T-helper 2 cell (primary cell): ENCODE data around the gene SV2A.
"Not testable (repeated sequence)": the region's sequence is repeated elsewhere in the genome, so short reads cannot be mapped to it uniquely, and the experiment has no call there.

Experiments used
- DNase-seq, 5 experiments: peaks; one replicate each; pipeline versions ENCODE4 v3.0.0 to v3.0.0-alpha.2; 2012 to 2022

The SV2A gene

DNA sequence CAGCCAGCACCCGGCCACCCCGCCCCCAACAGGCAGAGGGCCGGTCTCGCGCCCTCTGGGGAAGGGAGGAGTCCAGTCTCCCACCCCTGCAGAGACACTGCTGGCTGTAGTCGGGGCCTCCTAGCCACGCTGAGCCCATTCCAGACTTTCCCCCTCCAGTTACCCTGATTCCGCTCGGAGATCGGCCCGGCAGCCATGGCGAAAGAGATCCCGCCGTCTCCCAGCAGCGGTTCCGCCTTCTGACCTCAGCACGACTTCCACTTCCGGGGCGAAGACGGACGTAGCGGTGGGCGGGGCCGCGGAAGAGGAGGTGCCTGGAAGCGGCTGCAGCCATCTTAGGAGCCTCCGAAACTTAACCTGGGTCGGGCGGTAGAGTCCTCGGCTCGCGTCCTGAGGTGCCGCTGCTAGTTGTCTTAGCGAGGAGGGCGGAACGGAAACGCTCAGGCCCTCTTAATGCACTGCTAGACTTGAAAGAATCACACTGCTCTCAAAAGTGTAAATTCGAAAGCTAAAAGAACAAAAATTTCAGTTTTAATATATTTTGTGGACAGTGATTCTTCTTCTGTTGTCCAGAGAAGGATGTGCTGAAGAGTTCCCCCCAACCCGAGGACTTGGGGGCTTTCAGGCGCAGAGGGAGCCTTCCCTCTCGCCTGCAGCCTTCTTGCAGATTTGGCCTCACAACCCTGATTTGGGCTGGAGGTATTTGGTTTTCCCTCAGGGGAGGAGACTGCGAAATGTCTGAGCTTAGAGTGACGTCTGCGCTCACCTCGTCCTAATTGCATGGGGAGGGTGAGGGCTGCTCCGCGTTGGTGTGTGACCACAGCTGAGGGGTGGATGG, 10.1 kb upstream of the SV2A start, which contains the start of gene SF3B4:
SF3B4 (minus strand) TSS at position 241 of the 838 bp plus-strand sequence; CDS start at position 197, 44 bp downstream.
- peak; percentile 88 to 98 (median 93) for DNase-seq

GRCh38 chr1:149927056-149927562, 9.5 kb upstream of the SV2A start:
- peak in 1 of 5 experiments; percentile 19 for DNase-seq

- no peak for DNase-seq
Observed at GRCh38 chr1:149926296-149926695, 8.7 kb upstream of the SV2A start.

GRCh38 chr1:149925751-149926150, 8.1 kb upstream of the SV2A start:
- no peak for DNase-seq

DNA sequence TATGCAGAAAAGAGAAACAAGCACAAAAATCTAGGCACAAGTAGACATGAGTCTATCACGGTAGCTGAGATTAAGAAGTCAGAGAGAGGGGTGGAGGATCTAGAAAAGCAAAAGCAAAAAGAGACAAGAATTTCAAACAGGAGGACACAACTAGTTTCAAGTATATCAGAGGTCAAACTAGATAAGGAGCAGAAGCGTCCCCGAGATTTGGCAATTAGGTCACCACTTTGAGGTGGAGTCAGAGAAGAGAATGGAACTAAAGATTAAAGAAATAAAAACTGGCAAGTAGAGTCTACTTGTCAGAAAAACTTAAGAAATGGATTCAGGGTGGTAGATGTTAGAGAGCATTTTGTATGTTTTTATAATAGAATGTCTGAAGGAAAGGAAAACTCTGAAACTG, 7.7 kb upstream of the SV2A start:
- no peak for DNase-seq

DNA sequence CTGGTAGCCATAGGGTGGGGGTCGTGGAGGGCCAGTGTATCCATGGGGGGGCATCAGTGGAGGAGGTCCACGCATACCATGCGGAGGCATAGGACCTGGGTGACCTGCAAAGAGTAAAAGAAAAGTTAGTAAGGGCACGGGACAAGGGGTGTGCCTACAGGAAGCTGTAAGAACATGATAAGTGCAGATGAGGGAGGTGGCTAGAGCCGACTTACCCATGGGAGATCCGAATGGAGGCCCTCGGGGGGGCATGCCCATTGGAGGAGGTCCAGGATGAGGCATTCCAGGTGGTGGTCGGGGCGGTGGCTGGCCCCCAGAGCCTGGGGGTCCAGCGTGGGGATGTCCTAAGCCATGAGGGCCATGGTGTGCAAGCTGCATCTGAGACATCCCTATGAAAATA, 6.0 kb upstream of the SV2A start:
- no peak for DNase-seq

- DNase-seq: no peak
Observed at GRCh38 chr1:149916898-149917252, 769 bp downstream of the SV2A start.

GRCh38 chr1:149916193-149916897, 1.3 kb downstream of the SV2A start:
- DNase-seq: no peak

DNA sequence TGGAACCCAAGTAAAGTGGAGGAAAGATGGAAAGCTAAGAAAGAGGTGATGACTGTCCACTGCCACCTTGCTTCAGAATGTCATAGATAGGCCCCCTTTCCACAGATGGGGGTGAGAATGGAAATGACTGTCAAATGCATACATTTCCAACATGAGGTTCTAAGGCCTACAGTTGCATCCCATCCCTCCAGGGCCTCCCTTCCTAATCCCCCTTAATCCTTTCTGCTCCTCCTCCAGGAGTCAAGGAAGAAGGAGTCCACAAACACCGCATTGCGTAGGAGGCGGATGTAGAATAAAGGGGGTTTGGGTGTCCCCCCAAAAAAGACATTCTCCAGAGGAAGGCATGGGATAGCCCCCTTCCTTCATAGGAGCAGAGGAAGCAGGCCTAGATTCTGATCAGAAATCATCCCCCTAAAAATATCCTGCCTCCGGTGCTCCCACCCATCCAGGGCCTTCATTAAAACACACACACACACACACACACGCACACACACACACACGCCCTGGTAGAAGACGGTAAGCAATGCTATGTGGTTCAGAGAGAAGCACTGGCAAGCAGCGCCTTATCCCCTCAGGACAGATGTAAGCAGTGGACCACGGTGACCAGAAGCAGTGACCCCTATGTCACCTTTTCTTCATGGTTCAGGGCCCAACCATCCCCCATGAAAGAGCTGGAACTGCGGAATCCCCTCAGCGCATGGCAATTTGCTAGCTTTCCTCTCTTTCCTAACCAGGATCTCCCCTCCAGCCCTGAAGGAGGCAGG, 2.0 kb downstream of the SV2A start:
- DNase-seq: no peak

GRCh38 chr1:149914545-149914944, 3.1 kb downstream of the SV2A start:
- no peak for DNase-seq

GRCh38 chr1:149906570-149907075, 11.0 kb downstream of the SV2A start:
- no peak for DNase-seq

DNA sequence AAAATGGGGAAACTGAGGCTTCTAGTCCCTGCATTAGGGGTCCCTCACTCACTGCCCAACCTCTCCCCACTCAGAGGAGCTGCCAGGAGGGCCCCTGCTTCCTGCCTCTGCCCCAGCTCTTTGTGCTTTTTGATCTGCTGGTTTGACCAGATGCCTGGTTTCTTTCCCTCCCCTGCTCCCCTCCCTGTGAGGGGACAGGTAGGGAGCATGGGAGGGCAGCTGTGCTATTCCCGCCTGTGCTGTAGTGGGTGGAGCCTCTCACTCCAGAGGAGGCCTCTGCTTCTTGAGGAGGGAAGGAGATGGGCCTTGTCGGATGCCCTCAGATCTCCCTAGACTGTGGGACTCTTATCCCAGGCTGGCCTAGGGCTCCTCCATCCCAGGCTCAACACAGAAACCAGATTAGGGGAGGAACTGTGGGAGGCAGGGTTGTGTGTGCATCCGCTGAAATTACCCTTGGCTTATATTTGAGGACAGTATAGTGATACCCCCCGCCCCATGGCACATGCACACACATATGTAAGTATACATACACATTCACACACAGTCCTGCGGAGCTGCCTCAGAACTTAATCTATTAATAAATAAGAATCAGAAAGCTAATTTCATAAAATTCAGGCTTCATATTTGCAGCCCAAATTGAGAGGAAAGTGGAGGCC, 13.7 kb downstream of the SV2A start:
- DNase-seq: no peak

DNA sequence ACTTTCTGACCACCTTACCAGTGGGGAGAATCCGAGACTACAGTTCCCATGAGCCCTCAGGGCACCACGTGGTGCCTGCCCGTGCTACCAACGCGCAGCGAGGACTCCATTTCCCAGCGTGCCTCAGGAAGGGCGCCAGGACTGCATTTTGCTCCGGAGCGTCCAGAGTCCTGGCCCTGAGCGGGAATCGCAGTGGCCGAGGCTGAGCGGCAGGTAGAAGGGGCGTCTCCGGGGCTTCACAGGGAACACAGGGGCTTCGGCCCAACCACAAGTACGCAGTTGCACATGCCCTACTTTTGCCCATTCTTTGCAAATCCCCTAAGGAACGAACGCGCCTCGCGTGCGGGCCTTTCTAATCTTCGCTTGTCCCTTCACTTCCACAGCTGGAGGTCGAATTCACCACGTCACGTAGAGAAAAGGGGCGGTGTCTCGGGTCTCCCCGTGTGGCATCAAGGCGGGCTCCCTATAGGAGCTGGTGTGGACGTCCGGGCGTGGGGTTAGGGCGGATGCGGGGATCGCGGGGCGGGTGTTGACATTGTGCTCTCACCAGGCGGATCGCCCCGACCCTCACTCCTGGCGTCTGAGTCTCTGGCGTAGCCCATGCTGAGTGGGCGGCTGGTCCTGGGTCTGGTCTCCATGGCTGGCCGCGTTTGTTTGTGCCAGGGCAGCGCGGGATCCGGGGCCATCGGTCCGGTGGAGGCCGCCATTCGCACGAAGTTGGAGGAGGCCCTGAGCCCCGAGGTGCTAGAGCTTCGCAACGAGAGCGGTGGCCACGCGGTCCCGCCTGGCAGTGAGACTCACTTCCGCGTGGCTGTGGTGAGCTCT, 18.0 kb downstream of the SV2A start, which contains the start of gene BOLA1:
BOLA1 (plus strand) TSS at position 109 of the 825 bp plus-strand sequence; CDS start at position 601, 492 bp downstream.
- peak; percentile 53 to 89 (median 71) for DNase-seq

DNA sequence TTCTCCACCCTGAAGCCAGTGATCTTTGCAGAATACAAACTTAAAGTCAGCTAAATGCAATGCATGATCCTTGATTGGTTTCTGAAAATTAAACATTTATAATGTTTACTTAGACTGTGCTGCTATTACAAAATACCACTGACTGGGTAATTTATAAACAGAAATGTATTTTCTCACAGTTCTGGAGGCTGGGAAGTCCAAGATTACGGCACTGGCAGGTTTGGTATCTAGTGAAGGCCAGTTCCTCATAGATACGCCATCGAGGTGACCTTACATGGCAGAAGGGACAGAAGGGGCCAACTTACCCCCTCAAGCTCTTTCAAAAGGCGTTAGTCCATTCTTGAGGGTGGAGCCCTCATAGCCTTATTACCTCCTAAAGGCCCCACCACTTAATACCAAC, 21.1 kb downstream of the SV2A start:
- no peak for DNase-seq

DNA sequence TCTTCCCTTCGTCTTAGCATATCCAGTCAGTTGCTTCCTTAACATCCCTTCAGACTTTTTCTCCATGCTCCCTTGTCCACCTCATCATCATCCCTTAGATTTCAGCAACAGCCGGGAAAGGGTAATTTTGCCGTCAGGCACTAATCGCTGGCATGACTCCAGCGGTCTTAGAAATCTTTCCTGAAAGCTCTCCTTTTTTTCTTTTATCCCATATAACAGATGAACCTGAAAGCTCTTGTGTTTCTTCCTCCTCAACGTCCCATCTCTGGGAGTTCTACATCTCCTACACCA, 28.7 kb downstream of the SV2A start:
- no peak for DNase-seq

DNA sequence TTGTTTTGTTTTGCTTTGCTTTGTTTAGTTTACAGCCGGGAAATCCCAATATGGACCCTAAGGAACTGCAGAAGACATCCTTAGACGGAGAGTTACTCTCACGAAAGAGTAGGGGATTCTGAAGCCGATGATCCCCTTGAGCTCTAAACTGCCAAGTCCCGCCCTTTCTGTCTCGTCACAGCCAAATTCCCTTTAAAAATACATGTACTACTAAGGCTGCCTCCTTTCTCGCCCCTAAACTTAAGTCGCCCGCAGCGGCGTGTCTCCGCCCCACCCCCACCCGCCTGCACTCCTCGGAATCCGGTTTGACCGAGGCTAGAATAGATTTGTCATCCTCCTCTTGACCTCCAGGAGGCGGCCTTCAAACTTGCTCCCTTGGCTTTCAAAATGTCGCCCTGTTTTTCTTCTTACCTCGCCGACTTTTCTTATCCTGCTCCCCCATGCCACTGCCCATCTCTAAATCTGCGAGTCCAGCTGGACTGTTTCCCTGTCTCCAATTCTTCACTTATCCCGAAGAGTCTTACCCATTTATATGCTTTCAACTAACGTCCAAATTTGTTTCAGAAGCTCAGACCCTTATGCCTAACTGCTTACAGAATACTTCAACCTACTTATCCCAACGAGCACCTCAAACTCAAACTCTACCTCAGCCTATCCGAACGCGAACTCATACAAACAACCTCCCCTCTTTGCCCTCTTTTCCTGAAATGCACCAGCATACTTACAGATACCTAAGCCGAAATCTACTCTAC, 29.2 kb downstream of the SV2A start:
- peak in 4 of 5 experiments; percentile 31 to 95 (median 56) for DNase-seq

GRCh38 chr1:149887456-149888246, 30.0 kb downstream of the SV2A start:
- DNase-seq: peak; percentile 27 to 99 (median 70)

GRCh38 chr1:149887196-149887455, 30.5 kb downstream of the SV2A start:
- not testable (repeated sequence) for DNase-seq

- DNase-seq: peak; percentile 38 to 99 (median 78)
Observed at GRCh38 chr1:149886396-149887195, 31.0 kb downstream of the SV2A start.
